Colon (tissue), 2 donors: ENCODE measurements around the gene URAD.

ENCODE experiments used
- FAIRE-seq: peaks from 2 replicates; lab custom pipeline; 2012; peaks lifted over from hg19 to GRCh38; lab: Jason Lieb, UNC
- donor health status: control.
- donor health status: control.

Gene URAD

GRCh38 chr13:27997904-27998522 is 9.5 kb upstream of the URAD start:
- FAIRE-seq = no peak

GRCh38 chr13:27991881-27992280 is 3.4 kb upstream of the URAD start:
- FAIRE-seq = no peak

GRCh38 chr13:27985600-27985999 is 2.9 kb downstream of the URAD start:
- no peak for FAIRE-seq

- no peak for FAIRE-seq
These were observed 6.1 kb downstream of the URAD start for GRCh38 chr13:27982361-27982760.

GRCh38 chr13:27981006-27981708 is 7.3 kb downstream of the URAD start:
- no peak for FAIRE-seq

- FAIRE-seq = no peak
These were observed 8.1 kb downstream of the URAD start for GRCh38 chr13:27980280-27980998.

GRCh38 chr13:27979765-27980279 is 8.7 kb downstream of the URAD start:
- FAIRE-seq = no peak

GRCh38 chr13:27979001-27979643 is 9.4 kb downstream of the URAD start:
- FAIRE-seq = no peak

- FAIRE-seq = no peak
These were observed 10.1 kb downstream of the URAD start for GRCh38 chr13:27978301-27978968.

- FAIRE-seq = no peak
These were observed 10.8 kb downstream of the URAD start for GRCh38 chr13:27977476-27978300.

GRCh38 chr13:27976362-27977091 is 12.0 kb downstream of the URAD start:
- FAIRE-seq = no peak

- no peak for FAIRE-seq
These were observed 12.7 kb downstream of the URAD start for GRCh38 chr13:27975564-27976361.

GRCh38 chr13:27973961-27974662 is 14.4 kb downstream of the URAD start:
- FAIRE-seq = no peak

GRCh38 chr13:27973291-27973690 is 15.2 kb downstream of the URAD start:
- FAIRE-seq = no peak

- no peak for FAIRE-seq
These were observed 16.0 kb downstream of the URAD start for GRCh38 chr13:27972478-27972820.

- FAIRE-seq = no peak
These were observed 16.6 kb downstream of the URAD start for GRCh38 chr13:27971776-27972477.

GRCh38 chr13:27971236-27971645 is 17.3 kb downstream of the URAD start:
- FAIRE-seq = no peak
